ENCODE measurements around the gene PTPRT.

GRCh38 chr20:43220612-43221011 is 30.9 kb upstream of the PTPRT start:
- no peak for TF ChIP-seq CTCF (IDR thresholded peaks at IDR 0.05)
- no peak for TF ChIP-seq POLR2A (IDR thresholded peaks at IDR 0.05)

Data from uterus (tissue), 2 donors.